ENCODE data around the gene AMOTL1. TPM values are rescaled to one million over a fixed set of nuclear protein-coding genes. Genes with fewer than 3 reads are reported as not detected.

Gene AMOTL1
- total RNA-seq, 1 donor from 2014 or later: 60.1 TPM

GRCh38 chr11:94864506-94865045 is 96.4 kb downstream of the AMOTL1 start:
- intact Hi-C loops (cut with DNase I): no loop called here
- no peak for DNase-seq (ENCODE audit: low spot score)

GRCh38 chr11:94866231-94866822 is 98.2 kb downstream of the AMOTL1 start:
- intact Hi-C loops (cut with DNase I): no loop called here
- DNase-seq (ENCODE audit: low spot score): no peak

DNA sequence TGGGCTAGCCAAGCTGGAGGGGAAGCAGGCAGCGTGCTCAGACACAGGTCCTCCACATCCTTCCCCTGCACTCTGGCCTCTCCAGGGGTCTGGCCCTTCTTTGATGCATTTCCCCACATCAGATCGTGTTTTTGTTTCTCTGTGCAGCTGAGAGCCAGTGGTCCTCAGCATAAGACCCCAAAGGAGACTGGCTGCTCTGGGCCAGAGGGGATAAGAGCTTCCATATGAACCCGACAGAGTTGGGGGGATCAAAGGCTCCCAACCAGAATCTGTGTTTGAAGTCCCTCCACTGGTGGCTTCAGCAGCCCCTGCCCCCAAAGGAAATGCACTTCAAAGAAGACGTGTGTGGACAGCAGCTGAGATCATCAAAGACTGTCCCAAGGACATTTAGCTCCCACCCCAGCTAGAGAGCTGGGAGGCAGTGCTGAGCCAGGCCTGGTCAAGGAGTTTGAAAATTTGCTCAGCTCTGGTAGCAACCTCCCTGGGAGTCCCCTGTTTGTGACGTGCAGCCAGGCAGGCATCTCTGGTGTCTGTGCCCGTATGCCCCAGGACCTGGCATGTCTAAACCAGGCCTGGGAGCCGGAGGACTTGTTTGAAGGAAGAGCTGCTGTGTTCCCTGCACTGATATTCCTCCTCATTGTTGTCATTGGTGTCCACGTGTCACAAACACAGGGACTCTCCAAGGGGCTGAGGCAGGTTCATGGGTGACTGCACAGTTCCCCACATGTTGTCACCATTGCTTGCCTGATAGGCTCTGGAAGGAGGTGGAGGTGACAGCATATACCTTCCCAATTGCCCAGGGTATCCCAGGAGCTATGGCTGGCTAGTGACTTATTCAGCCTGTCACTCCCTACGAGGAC is 99.0 kb downstream of the AMOTL1 start:
- no peak for DNase-seq (ENCODE audit: low spot score)
- intact Hi-C loops (cut with DNase I): no loop called here

DNA sequence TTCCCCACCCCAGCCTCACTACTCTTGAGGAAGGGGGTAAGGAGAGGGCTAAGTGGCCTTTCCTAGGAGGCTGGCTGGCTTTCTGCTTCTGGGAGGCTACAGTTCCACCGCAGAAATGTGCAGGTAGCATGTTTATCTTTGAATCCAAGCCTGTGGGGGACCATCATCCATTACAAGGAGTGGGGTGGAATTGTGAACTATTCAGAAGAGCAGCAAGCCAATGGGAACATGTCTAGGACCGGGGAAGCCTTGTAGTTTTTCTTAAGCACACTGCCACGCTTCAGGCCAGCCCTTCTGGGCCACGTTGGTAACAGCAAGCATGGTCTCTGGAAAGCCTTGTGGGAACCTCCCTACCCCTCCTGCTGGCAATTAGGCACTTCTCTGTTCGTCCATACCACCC is 100.3 kb downstream of the AMOTL1 start:
- intact Hi-C loops (cut with DNase I): no loop called here
- no peak for DNase-seq (ENCODE audit: low spot score)

DNA sequence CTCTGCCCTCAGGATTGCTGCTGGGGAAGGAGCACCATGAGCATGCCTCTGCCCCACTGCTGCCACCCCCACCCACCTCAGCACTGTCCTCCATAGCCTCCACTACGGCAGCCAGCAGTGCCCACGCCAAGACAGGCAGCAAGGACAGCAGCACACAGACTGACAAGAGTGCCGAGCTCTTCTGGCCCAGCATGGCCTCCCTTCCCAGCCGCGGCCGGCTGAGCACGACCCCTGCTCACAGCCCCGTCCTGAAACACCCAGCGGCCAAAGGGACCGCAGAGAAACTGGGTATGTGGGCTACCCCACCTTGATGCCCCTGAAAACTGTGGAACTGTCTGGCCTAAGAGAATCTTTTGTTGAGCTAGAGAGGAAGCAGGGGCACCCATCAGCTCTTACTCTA is 101.0 kb downstream of the AMOTL1 start:
- no peak for DNase-seq (ENCODE audit: low spot score)
- intact Hi-C loops (cut with DNase I): no loop called here

DNA sequence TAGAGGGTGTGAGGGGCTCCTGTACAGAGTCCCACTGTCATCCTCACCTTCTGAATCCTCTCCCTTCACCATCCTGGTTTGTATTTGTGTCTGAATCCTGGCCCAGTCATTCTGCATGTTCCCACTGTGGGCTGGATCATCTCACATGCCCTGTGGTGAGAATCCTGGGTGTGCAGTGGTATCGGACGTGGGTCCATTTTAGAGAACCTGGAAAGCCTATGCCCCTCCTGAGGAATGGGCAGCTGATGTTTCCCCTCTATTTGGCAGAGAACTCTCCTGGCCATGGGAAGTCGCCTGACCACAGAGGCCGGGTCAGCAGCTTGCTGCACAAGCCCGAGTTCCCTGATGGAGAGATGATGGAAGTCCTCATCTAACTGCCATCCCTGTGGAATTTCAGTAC is 102.3 kb downstream of the AMOTL1 start:
- no peak for DNase-seq (ENCODE audit: low spot score)
- intact Hi-C loops (cut with DNase I): loop anchor here (5.0 kb wide), 1 partner anchor 57 kb away; no protein-coding TSS in a partner anchor

DNA sequence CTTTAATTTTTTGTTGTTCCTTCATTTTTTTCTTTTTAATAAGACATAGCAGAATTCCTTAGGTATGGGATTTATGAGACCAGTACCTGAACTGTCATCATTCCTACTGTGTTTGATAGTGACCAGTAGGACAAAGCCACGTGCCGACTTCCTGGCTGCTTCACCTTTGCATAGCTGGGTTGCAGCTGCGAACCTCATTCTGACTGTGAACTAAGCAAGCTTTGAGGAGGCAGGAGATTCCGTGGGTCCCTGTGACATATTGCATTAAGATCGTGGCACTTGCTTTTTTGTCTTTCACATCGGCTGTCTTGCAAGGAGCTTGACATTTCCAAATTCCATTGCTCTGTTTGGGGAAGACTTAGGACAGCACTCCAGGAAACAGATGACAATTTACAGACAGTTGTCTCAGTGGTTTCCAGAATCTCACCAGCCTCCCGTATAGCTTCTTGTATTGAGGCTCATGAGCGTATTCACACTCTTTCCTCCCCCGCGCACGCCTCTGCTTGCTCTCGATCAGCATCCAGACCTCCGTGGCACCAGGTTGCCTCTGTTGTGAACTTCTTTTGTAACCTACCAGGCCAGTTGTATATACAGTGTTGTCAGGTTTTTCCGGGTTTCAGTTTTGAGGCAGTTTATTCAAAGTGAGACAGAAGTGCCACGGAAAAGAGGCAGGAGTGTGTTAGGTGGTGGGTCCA is 103.5 kb downstream of the AMOTL1 start:
- intact Hi-C loops (cut with DNase I): loop anchor here (5.0 kb wide), 1 partner anchor 56 kb away; no protein-coding TSS in a partner anchor
- no peak for DNase-seq (ENCODE audit: low spot score)

DNA sequence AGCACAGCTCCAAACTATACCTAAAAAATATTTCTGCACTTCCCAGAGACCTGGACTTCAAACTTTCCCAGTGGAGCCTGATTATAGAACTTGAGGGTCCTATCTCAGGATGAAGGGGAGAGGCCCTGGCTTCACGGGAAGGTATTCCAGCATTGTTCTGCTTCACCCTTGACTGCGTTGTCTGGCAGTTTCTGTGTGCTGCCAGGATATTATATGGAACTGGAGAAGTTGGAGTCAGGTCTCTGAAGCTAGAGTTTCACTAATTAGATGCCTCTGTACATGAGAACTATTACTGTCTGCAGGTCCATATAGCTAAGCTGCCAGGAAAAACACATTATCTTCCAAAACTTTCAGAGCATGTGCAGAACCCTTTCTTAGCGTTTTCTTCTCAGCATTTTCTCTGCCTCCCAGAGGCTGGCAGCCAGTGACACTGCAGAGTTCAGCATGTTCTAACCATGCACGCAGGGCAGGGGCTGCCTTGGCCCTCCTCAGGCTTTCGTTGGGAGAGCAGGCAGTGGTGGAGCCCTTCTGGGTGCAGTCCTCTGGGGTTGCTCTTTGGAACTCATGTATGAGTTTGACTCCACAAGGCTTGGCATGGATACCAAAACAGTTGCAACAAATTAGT is 105.9 kb downstream of the AMOTL1 start:
- DNase-seq (ENCODE audit: low spot score): no peak
- intact Hi-C loops (cut with DNase I): loop anchor here (5.0 kb wide), 1 partner anchor 53 kb away; no protein-coding TSS in a partner anchor

DNA sequence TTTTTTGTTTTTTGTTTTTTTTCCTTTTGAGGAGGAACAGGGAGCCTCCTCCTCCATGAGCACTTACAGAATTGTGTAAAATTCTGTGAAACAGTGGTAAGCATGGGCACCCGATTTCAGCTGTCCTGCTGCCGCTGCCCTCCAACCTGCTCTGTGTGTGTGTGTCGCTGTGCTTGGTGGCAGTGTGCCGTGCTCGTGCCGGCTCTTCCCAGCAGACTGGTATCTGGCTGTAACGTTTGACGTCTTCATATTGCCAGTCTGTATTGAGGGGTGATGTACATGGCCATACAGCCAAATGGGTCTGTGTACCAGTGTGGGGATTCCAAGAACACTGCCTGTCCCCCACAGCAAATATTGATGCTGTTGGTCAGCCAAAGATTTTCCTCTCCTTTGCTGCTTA is 108.1 kb downstream of the AMOTL1 start:
- intact Hi-C loops (cut with DNase I): no loop called here
- no peak for DNase-seq (ENCODE audit: low spot score)

DNA sequence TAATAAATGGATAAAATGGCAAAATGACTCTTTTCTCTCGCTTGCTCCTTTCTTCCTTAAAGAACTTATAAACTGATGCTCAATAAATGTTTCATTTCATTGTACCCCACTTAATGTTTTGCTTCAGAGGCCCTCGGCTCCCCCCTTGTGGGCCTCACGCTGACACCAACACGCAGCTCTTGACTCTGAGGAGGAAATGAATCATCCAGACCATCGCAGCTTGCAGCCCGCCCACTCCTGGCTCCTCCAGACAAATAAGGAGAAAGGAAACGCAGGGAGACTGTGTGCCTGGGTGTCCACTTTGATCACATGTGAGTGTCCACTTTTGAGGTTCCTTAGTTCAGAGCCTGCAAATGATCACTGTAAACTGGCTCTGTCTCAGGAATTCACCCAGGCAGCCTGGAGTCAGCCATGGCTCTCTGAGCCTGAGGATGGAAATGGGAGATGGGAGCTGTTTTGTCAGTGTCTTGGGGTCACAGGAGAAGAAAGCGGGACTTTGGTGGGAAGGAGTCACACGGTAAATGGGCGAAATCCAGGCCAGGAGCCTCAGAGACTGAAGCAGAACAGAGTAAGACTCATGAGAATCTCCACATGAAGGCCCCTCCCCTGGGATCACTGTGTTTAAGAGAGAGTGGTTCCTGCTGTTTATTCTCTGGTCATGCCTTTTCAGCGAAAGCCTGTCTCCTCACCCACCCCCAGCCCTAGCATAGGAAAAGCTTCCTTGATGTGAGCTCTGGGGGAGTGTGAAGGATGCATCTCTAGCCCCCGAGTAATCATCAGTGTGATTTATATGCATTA is 108.7 kb downstream of the AMOTL1 start:
- intact Hi-C loops (cut with DNase I): no loop called here
- peak; percentile 87 for DNase-seq (ENCODE audit: low spot score)

- no peak for DNase-seq (ENCODE audit: low spot score)
- intact Hi-C loops (cut with DNase I): no loop called here
Measured at GRCh38 chr11:94877443-94878200, 109.5 kb downstream of the AMOTL1 start.

- intact Hi-C loops (cut with DNase I): no loop called here
- no peak for DNase-seq (ENCODE audit: low spot score)
Measured at GRCh38 chr11:94879006-94879405, 110.8 kb downstream of the AMOTL1 start.

GRCh38 chr11:94880216-94880615 is 112.1 kb downstream of the AMOTL1 start:
- intact Hi-C loops (cut with DNase I): loop anchor here (5.0 kb wide), 1 partner anchor 253 kb away; no protein-coding TSS in a partner anchor

GRCh38 chr11:94882931-94883330 is 114.8 kb downstream of the AMOTL1 start:
- no peak for DNase-seq (ENCODE audit: low spot score)
- intact Hi-C loops (cut with DNase I): loop anchor here (5.0 kb wide), 1 partner anchor 256 kb away; no protein-coding TSS in a partner anchor

More at GRCh38 chr11:94880216-94880615, 112.1 kb downstream of the AMOTL1 start:
- no peak for DNase-seq (ENCODE audit: low spot score)

DNA sequence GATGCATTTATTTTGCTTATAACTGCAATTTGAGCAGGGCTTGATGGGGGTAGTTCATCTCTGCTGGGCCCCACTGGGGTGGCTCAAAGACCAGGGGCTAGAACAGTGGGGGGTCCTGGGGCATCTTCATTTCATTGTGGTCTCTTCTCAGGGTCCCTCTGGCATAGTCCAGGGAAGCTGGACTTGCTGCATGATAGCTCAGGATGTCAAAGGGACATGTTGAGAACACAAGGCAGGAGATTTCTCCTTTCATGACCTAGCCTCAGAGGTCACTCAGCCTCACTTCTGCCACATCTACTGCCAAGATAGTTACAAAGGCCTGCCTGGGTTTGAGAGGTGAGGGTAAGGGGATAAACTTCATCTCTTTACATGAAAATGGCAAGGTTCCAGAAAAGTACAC is 115.7 kb downstream of the AMOTL1 start:
- intact Hi-C loops (cut with DNase I): loop anchor here (5.0 kb wide), 1 partner anchor 257 kb away; no protein-coding TSS in a partner anchor
- DNase-seq (ENCODE audit: low spot score): no peak

DNA sequence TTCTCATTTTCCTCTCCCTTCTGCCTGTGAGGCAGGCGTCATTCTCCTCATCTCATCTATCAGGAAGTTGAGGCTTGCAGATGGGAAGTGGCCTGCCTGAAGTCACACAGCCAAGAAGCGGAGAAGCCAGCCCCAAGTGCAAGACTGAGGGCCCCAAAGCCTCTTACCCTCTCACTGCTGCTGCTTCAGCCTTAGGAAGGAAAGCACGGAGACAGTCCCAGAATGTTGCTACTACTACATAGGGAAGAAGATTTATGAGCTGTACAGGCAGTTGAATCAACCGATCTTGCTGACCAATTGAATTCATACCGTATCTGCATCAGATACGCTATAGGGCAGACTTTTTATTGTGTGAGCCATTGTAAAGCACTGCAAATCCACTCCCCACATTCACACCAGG is 116.2 kb downstream of the AMOTL1 start:
- intact Hi-C loops (cut with DNase I): loop anchor here (5.0 kb wide), 1 partner anchor 257 kb away; no protein-coding TSS in a partner anchor
- DNase-seq (ENCODE audit: low spot score): no peak

DNA sequence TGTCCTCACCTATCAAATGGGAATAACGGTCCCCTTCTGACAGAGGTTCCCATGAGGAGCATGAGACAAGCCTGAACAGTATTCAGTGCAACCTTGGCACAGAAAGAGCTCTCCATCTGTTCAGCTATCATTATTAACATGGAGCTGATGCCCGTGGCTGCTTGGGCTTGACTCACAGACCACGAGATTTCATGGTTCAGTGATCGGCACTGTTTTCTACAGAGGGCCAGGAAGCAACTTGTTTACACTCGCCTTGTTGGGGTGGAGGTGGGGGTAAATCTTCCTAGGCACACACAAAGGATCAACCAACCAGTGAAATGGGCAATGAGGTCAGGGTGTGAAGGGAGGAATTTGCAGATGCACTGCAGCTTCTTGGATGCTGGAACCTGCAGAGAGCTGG is 117.0 kb downstream of the AMOTL1 start:
- DNase-seq (ENCODE audit: low spot score): no peak
- intact Hi-C loops (cut with DNase I): no loop called here

- intact Hi-C loops (cut with DNase I): no loop called here
- no peak for DNase-seq (ENCODE audit: low spot score)
Measured at GRCh38 chr11:94885581-94885980, 117.4 kb downstream of the AMOTL1 start.
